ENCODE data around the gene MYO5B. TPM values are rescaled to one million over a fixed set of nuclear protein-coding genes. Genes with fewer than 3 reads are reported as not detected.

Gene MYO5B
- polyA plus RNA-seq, 4 donors, result 23.8 to 28.4 (median 27.0) TPM

DNA sequence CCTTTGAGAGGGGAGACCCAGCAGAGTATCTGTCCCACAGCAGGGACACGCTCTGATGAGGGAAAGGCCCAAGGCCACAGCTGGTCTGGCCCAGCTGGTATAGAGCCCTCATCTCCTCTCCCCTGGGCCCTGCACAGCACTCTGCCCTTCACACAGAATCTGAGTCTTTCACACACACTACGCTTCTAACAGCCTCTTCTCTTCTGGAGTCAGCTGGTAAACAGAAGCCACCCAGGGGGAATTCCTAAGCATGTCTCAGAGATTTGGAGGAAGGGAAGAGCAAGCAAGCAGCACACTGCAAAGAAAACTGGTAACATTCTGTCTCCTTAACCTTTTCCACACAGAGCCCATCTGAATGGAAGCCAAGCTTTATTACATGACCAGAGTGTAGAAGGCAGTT lies 260.5 kb downstream of the MYO5B start:
- DNase-seq (ENCODE audit: low read depth in 4 of 4, low spot score in 2 of 4), result no peak

- no peak for DNase-seq (ENCODE audit: low read depth in 4 of 4, low spot score in 2 of 4)
Observed at GRCh38 chr18:49933530-49934128, 261.3 kb downstream of the MYO5B start.

GRCh38 chr18:49931760-49932159 lies 263.2 kb downstream of the MYO5B start:
- DNase-seq (ENCODE audit: low read depth in 4 of 4, low spot score in 2 of 4), result no peak

- DNase-seq (ENCODE audit: low read depth in 4 of 4, low spot score in 2 of 4), result no peak
Observed at GRCh38 chr18:49931179-49931578, 263.8 kb downstream of the MYO5B start.

GRCh38 chr18:49926106-49926745 lies 268.7 kb downstream of the MYO5B start:
- DNase-seq (ENCODE audit: low read depth in 4 of 4, low spot score in 2 of 4), result no peak

DNA sequence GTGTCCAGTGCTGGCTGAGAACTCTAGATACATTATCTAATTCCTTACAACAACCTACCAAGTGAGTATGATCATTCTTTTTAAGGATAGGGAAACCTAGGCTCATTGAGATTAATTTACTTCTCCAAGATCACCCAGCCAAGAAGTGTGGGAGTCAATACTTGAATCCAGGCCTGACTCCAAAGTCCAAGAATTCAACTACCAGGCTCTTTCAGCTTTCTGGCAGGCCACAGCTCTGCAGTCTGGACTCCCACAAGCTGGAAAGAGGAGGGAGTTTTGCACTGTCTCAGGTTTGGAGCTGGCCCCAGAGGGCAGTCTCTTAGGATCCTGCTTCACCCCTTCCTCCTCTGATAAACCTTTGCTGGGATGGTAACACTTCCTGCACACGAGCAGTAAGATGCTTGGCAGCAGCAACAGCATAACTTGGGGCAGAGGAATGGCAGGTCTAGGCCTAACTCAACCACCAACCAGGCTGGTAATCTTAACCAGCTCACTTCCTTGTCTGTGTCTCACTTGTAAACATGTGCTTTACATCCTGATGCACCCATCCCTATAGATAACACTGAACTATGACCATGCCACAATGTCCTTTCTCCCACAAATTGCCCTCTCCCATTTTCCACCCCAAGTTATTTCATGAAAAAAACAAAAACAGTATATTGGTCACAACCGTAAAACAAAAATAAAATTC lies 270.5 kb downstream of the MYO5B start:
- DNase-seq (ENCODE audit: low read depth in 4 of 4, low spot score in 2 of 4), result no peak

DNA sequence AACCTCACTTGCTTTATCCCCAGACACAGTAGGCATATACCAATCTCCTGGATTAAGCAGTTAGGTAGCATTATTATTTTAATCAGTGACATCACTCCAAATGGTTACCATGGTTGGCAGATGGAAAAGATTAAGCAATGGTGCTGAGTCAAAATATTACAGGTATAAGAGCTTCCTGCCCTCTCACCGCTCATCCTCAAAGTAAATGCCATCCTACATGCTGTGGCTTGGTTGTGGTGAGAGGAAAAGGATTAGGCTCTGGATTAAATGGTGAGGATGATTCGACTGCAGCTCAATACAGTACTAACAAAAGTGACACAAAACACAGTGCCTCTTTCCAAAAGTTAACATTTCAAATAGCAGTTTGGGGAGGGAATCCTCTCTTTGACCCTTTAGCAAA lies 272.7 kb downstream of the MYO5B start:
- no peak for DNase-seq (ENCODE audit: low read depth in 4 of 4, low spot score in 2 of 4)

DNA sequence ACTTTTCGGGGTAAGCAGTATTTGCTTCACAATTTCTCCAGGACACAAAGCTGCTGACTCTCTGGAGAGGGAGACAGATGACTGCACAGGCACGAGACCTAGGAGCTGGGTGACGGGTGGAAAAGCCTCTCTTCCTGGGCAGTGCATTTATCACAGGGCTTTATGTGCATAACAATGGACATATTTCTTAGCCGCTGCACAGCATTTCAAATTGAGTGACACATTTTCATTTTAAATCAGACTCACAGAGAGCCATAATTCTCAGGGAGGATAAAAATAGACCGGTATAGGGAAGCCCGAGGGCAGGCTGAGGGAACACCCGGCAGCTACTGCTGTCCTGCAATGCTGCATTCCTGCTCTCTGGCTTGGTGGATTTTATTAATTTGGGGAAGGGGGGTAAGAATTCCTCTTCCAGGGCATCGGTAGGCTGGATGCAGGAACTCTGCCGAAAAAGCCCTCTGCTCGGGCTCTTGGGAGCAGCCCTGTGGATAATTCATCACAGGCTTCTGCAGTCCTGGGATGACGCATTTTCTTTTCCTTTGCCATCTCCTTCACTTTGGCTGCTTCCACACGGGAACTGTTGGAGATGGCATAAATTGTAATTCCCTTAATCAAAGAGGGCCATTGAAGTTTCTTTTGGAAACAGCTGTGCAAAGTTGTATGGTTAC lies 273.5 kb downstream of the MYO5B start:
- DNase-seq (ENCODE audit: low read depth in 4 of 4, low spot score in 2 of 4), result no peak

GRCh38 chr18:49920731-49921130 lies 274.2 kb downstream of the MYO5B start:
- no peak for DNase-seq (ENCODE audit: low read depth in 4 of 4, low spot score in 2 of 4)

DNA sequence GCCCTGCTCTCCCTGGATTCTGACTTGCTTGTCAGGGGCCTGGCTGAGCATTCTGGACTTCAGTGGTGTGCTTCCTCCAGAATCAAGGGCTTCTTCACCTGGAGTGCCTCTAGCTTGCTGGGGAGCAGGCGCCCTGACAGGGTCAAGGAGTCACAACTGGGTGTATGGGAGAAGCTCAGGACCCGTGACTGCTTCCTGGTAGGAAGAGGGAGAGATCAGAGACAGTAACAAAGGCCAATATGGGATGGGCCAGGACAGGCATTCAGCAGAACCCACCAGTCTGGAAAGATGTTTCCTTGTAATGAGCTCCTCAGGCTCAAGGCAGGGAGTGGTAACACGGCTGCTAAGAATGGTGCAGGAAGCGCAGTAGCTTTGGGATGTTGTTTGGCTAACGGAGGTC lies 277.2 kb downstream of the MYO5B start:
- no peak for DNase-seq (ENCODE audit: low read depth in 4 of 4, low spot score in 2 of 4)

DNA sequence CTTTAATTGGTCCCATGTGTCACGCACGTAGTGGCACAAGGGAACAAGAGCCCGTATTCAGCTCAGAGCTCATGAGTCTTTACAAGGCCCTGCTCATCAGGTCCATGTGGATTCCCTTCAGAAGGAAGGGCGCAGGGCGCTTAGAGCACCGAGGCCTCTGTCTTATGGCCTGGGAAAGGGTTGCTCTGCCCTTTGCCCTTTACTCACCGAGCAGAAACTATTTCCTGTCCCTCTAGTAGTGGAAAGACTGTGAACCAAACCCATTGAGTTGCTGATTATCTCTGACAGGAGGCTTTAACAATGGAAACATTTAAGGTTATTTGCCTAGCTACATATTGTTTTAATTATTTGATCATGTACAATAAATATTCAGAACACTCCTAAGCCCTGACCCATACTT lies 279.6 kb downstream of the MYO5B start:
- no peak for DNase-seq (ENCODE audit: low read depth in 4 of 4, low spot score in 2 of 4)

DNA sequence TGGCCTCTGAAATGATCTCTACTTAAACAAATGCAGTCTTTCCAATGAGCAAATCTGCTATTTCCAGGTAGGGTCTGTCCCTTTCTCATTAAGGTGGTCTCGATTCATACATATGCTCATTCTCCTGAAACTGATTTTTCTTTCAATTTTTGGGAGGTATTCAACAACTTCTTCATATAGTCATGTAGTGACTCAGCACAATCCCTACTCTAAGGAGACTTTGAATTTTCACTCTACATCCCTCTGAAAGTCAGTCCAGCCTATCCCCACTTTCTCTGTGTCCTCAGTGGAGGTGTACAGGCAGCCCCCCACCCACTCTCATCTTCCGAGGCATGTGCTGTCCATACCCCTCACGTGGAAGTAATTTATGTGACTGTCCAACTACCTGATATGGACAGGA lies 281.7 kb downstream of the MYO5B start:
- DNase-seq (ENCODE audit: low read depth in 4 of 4, low spot score in 2 of 4), result no peak

GRCh38 chr18:49911427-49911826 lies 283.5 kb downstream of the MYO5B start:
- DNase-seq (ENCODE audit: low read depth in 4 of 4, low spot score in 2 of 4), result no peak

- no peak for DNase-seq (ENCODE audit: low read depth in 4 of 4, low spot score in 2 of 4)
Observed at GRCh38 chr18:49910986-49911385, 284.0 kb downstream of the MYO5B start.

DNA sequence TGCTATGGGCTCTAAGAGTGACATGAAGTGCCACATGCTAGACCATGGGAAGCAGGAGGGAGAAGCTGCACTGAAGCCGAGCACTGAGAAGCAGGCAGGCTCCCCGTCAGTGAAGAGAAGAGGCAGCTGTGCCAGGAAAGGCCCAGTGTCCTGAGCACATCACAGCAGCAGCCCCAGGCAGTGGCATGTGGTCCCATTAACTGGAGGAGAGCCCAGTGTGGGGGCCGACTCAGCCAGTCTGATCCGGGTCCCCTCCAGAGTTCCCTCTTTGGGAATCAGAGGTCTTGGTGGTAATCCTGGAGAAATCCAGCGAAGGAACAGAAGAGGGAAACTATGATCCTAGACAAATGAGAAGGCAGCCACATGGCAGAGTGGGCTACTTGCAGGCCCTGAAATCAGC lies 284.9 kb downstream of the MYO5B start:
- DNase-seq (ENCODE audit: low read depth in 4 of 4, low spot score in 2 of 4), result no peak

GRCh38 chr18:49907346-49907929 lies 287.5 kb downstream of the MYO5B start:
- DNase-seq (ENCODE audit: low read depth in 4 of 4, low spot score in 2 of 4), result no peak

GRCh38 chr18:49905771-49906170 lies 289.2 kb downstream of the MYO5B start:
- DNase-seq (ENCODE audit: low read depth in 4 of 4, low spot score in 2 of 4), result no peak

GRCh38 chr18:49904871-49905555 lies 289.9 kb downstream of the MYO5B start:
- DNase-seq (ENCODE audit: low read depth in 4 of 4, low spot score in 2 of 4), result no peak

GRCh38 chr18:49901862-49902340 lies 293.0 kb downstream of the MYO5B start:
- DNase-seq (ENCODE audit: low read depth in 4 of 4, low spot score in 2 of 4), result no peak

DNA sequence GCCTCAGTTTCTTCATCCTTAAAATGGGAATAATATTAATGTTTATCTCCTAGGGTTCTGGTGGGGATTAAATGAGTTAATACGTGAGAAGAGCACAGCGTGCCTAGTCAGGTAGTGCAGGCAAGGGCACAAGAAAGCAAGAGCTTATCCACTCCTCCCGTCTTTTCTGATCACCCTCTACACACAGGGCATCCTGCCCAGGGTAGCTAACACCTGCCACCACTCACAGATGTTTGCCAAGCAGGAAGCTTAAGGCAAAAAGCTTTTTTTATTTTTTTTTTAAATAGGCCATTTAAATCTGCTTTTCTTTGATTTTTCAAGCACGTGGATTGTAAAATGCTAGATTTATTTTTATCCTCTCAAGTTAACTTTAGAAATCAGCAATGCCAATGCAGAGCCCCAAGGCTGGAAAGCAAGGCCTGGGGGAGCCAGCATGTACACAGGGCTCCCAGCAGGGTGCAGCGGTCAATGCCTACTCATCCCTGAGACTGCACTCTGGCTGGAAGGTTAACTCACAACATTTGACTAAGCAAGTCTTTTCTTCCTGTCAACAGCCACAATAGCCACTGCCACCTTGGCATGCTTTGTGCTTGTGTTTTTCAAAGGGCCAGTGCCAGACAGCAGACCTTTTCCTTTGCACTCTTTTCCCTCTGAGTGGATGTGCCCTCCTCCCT lies 295.2 kb downstream of the MYO5B start:
- no peak for DNase-seq (ENCODE audit: low read depth in 4 of 4, low spot score in 2 of 4)

All from left renal cortex interstitium (tissue), 4 donors.